Measurements from ENCODE around the gene FSTL5.

The FSTL5 gene

DNA sequence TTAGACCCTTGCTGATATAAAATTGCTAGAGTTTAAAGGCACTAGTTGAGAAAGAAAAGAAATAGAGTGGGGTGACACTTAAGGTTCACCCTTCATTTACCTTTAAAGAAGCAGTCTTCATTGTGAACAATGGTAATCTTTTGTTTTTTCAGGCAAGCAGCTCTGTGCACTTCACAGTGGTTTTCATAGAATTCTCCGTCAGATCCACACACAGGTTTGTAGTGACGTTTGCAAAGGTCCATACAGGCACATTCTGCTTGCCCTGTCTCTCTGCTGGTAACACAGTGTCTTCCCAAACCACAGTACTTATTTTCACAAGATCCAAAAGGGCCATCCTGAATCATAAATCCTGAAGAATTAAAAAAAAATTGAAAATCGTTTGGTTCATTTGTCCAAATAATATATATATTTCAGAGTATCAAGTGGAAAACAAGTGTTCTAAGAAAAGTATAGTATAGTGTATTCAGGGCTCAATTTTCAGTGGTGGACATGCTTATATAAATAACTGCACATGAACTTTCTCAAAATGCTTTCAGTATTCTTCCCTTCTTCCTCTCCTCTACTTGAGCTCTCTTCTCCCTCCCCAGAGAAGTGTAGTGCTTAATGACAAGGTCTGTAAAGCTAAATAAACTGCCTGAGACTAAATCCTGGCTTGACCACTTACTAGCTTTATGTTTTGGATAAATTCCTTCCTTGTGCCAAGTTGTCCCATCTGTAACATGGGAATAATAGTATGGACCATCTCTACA is 243.3 kb downstream of the FSTL5 start:
- no peak for DNase-seq (ENCODE audit: extremely low read depth, low read depth)
- TF ChIP-seq, protein P1, sequence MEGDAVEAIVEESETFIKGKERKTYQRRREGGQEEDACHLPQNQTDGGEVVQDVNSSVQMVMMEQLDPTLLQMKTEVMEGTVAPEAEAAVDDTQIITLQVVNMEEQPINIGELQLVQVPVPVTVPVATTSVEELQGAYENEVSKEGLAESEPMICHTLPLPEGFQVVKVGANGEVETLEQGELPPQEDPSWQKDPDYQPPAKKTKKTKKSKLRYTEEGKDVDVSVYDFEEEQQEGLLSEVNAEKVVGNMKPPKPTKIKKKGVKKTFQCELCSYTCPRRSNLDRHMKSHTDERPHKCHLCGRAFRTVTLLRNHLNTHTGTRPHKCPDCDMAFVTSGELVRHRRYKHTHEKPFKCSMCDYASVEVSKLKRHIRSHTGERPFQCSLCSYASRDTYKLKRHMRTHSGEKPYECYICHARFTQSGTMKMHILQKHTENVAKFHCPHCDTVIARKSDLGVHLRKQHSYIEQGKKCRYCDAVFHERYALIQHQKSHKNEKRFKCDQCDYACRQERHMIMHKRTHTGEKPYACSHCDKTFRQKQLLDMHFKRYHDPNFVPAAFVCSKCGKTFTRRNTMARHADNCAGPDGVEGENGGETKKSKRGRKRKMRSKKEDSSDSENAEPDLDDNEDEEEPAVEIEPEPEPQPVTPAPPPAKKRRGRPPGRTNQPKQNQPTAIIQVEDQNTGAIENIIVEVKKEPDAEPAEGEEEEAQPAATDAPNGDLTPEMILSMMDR (IDR thresholded peaks at IDR 0.05; ENCODE audit: low read depth, low read length), result no peak

DNA sequence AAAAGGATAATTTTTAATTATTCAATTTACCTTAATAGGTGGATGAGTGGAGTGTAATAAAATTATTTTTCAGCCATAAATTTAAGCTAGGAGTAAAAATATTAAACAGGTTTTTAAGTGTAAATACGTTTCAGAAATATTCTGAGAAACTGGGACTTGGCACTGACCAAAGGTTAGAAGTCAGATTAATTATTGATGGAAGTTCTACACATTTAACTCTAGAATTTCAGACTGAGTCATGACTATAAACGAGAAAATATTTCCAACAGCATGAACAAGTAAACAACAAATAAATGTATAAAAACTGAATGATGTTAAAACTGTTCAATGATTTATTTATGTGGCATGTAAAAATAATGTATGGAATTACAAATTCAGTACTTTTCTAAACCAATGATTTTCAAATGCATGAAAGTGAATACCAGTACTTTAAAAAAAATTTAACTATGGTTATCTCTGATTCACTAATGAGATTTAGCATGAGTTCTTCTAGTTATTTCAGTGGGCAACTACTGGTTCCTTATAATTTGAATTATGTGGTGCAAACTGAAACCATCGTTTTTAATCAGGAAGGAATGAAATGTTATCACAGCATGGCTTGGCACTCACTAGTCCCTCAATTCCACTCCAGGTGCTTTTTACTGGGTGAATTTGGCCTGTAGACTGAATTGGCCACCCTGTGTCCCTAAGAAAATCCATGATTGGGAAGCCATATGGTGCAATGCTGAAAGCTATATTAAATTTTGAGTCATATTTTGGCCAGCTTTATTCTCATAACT is 244.2 kb downstream of the FSTL5 start:
- DNase-seq (ENCODE audit: extremely low read depth, low read depth), result no peak
- TF ChIP-seq, protein P1 (IDR thresholded peaks at IDR 0.05; ENCODE audit: low read depth, low read length), result no peak

DNA sequence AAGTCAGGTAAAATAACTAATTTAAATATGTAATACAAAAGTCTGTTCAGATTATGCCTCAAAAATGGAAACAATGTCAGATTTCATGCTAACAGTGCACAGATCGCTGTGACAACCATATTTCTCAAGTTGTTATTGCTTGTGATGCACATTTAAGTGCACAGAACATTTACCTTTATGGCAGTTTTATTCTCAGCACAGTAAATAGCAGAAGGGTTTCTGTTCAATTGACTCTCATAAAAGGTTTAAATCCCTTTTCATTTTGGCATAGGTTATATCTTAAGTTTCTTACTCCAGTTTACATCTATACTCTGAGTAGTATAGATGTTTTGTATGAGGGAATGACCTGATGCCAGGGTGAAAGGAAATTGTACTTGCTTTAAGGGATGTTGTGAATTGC is 247.8 kb downstream of the FSTL5 start:
- TF ChIP-seq, protein P1 (IDR thresholded peaks at IDR 0.05; ENCODE audit: low read depth, low read length), result no peak
- no peak for DNase-seq (ENCODE audit: extremely low read depth, low read depth)

DNA sequence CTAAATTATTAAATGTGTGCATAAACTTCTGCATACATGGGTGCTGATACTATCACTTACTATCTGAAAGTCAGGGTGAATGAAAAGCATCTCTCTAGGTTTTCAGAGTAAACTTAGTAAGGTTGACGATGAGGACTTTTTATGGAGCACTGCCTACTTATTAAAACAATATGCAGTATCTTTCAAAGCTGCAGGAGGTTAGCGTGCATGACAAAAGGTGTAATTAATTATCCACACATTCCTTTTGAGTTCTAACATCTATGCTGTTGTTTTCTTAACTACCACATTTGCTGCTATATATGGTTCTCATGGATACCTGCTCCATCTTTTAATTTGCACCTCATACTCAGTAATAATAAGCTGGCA is 256.2 kb downstream of the FSTL5 start:
- no peak for DNase-seq (ENCODE audit: extremely low read depth, low read depth)
- TF ChIP-seq, protein P1 (IDR thresholded peaks at IDR 0.05; ENCODE audit: low read depth, low read length), result no peak

DNA sequence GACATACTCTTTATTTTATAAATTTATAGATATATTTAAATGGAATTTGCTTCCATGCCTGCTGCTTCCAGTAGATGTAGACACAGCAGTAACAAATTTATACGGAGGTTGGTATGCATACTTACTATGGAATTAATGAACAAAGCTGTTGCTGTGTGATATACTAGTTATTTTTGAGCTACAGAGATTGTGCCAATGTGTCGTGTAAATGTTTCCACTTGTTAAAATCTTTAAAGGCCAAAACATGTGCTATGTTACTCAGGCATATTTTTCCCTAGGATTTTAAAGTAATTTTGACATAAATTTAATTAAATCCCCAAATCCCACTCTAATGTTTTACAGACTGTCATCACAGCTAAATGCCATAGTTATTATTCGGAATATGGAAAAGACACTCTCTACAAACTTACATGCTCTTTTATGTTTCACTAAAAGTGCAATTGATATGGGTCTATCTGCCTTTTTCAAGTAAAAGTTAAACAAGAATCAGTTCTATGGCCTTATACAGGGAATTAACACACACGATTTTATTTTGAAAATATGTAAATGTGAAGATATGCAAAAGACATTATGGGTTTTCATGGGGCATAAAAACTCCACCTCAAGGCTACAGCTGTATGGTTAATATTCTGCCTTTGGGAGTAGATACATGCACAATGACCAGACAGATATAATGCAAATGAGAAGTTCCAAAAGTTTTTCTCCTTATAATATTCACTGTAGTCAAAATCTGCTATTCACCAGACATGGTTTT is 256.8 kb downstream of the FSTL5 start:
- no peak for DNase-seq (ENCODE audit: extremely low read depth, low read depth)
- TF ChIP-seq, protein P1 (IDR thresholded peaks at IDR 0.05; ENCODE audit: low read depth, low read length), result no peak

DNA sequence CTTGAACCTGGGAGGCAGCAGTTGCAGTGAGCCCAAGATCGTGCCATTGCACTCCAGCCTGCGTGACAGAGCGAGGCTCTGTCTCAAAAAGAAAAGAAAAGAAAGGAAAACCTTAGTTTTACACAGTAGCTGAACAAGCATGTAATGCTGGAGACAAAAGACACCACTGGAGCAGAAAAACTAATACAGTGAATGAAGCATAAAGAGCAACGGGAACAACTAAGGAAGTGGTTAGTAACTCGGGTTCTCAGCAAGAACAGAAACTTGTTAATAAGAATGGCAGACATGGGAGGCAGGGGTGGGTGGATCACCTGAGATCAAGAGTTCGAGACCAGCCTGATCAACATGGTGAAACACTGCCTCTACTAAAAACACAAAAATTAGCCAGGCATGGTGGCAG is 263.7 kb downstream of the FSTL5 start:
- TF ChIP-seq, protein P1 (IDR thresholded peaks at IDR 0.05; ENCODE audit: low read depth, low read length), result no peak
- DNase-seq (ENCODE audit: extremely low read depth, low read depth), result no peak
